Tibial artery (tissue), 4 donors: Measurements from ENCODE around the gene PRAMEF33.
"Not testable (repeated sequence)": the region's sequence is repeated elsewhere in the genome, so short reads cannot be mapped to it uniquely, and the experiment has no call there.

Experiments used
- DNase-seq, 2 donors: peaks; one replicate each; pipeline ENCODE4 v3.0.0-alpha.2; 2019
- H3K27ac ChIP-seq, 2 donors: fragments of 200-600 bp; sonication (generic) in 1 of 2; 1 replicate in 1 of 2; 2 replicates in 1 of 2; pipeline ENCODE4 v1.5.1; 2018 to 2019; ENCODE audit warnings: mild to moderate bottlenecking in 1 of 2
- H3K27me3 ChIP-seq, 2 donors: fragments of 200-600 bp; sonication (generic) in 1 of 2; one replicate each; pipeline versions ENCODE4 v1.5.1 to v1.6.0; 2016 to 2019
- H3K36me3 ChIP-seq, 3 donors: fragments of 200-600 bp; sonication (generic) in 2 of 3; one replicate each; pipeline ENCODE4 v1.5.1; 2016 to 2019; ENCODE audit warnings: mild to moderate bottlenecking in 2 of 3
- H3K4me1 ChIP-seq, 4 donors: fragments of 200-600 bp; sonication (generic) in 2 of 4; 1 replicate in 3 of 4; 2 replicates in 1 of 4; pipeline ENCODE4 v1.5.1; 2016 to 2019
- H3K4me3 ChIP-seq, 2 donors: fragments of 200-600 bp; sonication (generic) in 1 of 2; 1 replicate in 1 of 2; 2 replicates in 1 of 2; pipeline ENCODE4 v1.5.1; 2018 to 2019; ENCODE audit warnings: mild to moderate bottlenecking in 2 of 2
- H3K9me3 ChIP-seq, 3 donors: fragments of 200-600 bp; sonication (generic) in 1 of 3; one replicate each; pipeline ENCODE4 v1.5.1; 2016 to 2019
- intact Hi-C: fragments of 100-400 bp; cut with DNase I; formaldehyde crosslinking; loops from one replicate; pipeline ENCODE4 v1.15.0; 2023; ENCODE audit warnings: low total_unique reads

PRAMEF33 gene

GRCh38 chr1:13303239-13303638 lies at the start of gene PRAMEF33:
TSS of gene PRAMEF33 (plus strand) at chr1:13303539. CDS start at chr1:13305955, 2,416 bp downstream.
- H3K27ac ChIP-seq, result not testable (repeated sequence)

GRCh38 chr1:13253898-13254297 lies 49.4 kb upstream of the PRAMEF33 start, which contains the start of gene PRAMEF5:
TSS of gene PRAMEF5 (plus strand) at chr1:13254198. CDS start at chr1:13259269, 5,071 bp downstream.
- H3K4me3 ChIP-seq, H3K27me3 ChIP-seq, DNase-seq, H3K9me3 ChIP-seq, H3K36me3 ChIP-seq, intact Hi-C loops, H3K4me1 ChIP-seq, H3K27ac ChIP-seq: not testable (repeated sequence)

More at GRCh38 chr1:13303239-13303638, at the start of gene PRAMEF33:
- H3K4me3 ChIP-seq, H3K4me1 ChIP-seq, DNase-seq, H3K9me3 ChIP-seq, H3K27me3 ChIP-seq, H3K36me3 ChIP-seq, intact Hi-C loops: not testable (repeated sequence)

GRCh38 chr1:13265124-13265523 lies 38.2 kb upstream of the PRAMEF33 start:
- H3K4me1 ChIP-seq, H3K4me3 ChIP-seq, DNase-seq, H3K27ac ChIP-seq, intact Hi-C loops, H3K36me3 ChIP-seq, H3K27me3 ChIP-seq, H3K9me3 ChIP-seq: not testable (repeated sequence)

GRCh38 chr1:13277016-13277415 lies 26.3 kb upstream of the PRAMEF33 start:
- H3K36me3 ChIP-seq, H3K9me3 ChIP-seq, intact Hi-C loops, H3K4me3 ChIP-seq, DNase-seq, H3K27ac ChIP-seq, H3K27me3 ChIP-seq, H3K4me1 ChIP-seq: not testable (repeated sequence)

- H3K4me1 ChIP-seq, H3K4me3 ChIP-seq, H3K27ac ChIP-seq, H3K9me3 ChIP-seq, intact Hi-C loops, H3K36me3 ChIP-seq, H3K27me3 ChIP-seq, DNase-seq: not testable (repeated sequence)
These were observed 23.7 kb upstream of the PRAMEF33 start for GRCh38 chr1:13279617-13280016.

GRCh38 chr1:13285037-13285436 lies 18.3 kb upstream of the PRAMEF33 start, which contains the start of gene PRAMEF8:
TSS of gene PRAMEF8 (minus strand) at chr1:13285137. CDS start at chr1:13284091, 1,046 bp downstream.
- H3K27ac ChIP-seq, H3K9me3 ChIP-seq, DNase-seq, intact Hi-C loops, H3K36me3 ChIP-seq, H3K4me3 ChIP-seq, H3K4me1 ChIP-seq, H3K27me3 ChIP-seq: not testable (repeated sequence)

GRCh38 chr1:13289030-13289429 lies 14.3 kb upstream of the PRAMEF33 start:
- not testable (repeated sequence) for DNase-seq, H3K36me3 ChIP-seq, H3K27ac ChIP-seq

GRCh38 chr1:13297216-13297931 lies 6.0 kb upstream of the PRAMEF33 start:
- H3K27me3 ChIP-seq, DNase-seq, H3K4me3 ChIP-seq, H3K27ac ChIP-seq, intact Hi-C loops, H3K36me3 ChIP-seq, H3K9me3 ChIP-seq, H3K4me1 ChIP-seq: not testable (repeated sequence)

More at GRCh38 chr1:13289030-13289429, 14.3 kb upstream of the PRAMEF33 start:
- H3K27me3 ChIP-seq, H3K4me1 ChIP-seq, intact Hi-C loops, H3K9me3 ChIP-seq, H3K4me3 ChIP-seq: not testable (repeated sequence)

GRCh38 chr1:13298699-13299098 lies 4.6 kb upstream of the PRAMEF33 start:
- H3K27me3 ChIP-seq, H3K36me3 ChIP-seq, H3K27ac ChIP-seq, intact Hi-C loops, H3K4me3 ChIP-seq, DNase-seq, H3K9me3 ChIP-seq, H3K4me1 ChIP-seq: not testable (repeated sequence)

- H3K27ac ChIP-seq, intact Hi-C loops, DNase-seq, H3K4me3 ChIP-seq, H3K27me3 ChIP-seq, H3K36me3 ChIP-seq, H3K9me3 ChIP-seq, H3K4me1 ChIP-seq: not testable (repeated sequence)
These were observed 1.1 kb upstream of the PRAMEF33 start for GRCh38 chr1:13302197-13302596.

- H3K27me3 ChIP-seq, H3K4me3 ChIP-seq, H3K9me3 ChIP-seq, DNase-seq, H3K36me3 ChIP-seq, intact Hi-C loops, H3K4me1 ChIP-seq, H3K27ac ChIP-seq: not testable (repeated sequence)
These were observed 11.9 kb downstream of the PRAMEF33 start, which contains the start of gene PRAMEF15 for GRCh38 chr1:13315281-13315680. TSS of gene PRAMEF15 (plus strand) at chr1:13315581. CDS start at chr1:13318408, 2,827 bp downstream.

GRCh38 chr1:13342496-13342895 lies 39.2 kb downstream of the PRAMEF33 start:
- intact Hi-C loops, H3K27ac ChIP-seq, H3K9me3 ChIP-seq, H3K36me3 ChIP-seq, H3K27me3 ChIP-seq, H3K4me3 ChIP-seq, H3K4me1 ChIP-seq, DNase-seq: not testable (repeated sequence)

GRCh38 chr1:13347034-13347433 lies 43.7 kb downstream of the PRAMEF33 start, which contains the start of gene PRAMEF14:
TSS of gene PRAMEF14 (minus strand) at chr1:13347134. CDS start at chr1:13345314, 1,820 bp downstream.
- DNase-seq, H3K9me3 ChIP-seq, H3K27ac ChIP-seq, H3K27me3 ChIP-seq, H3K4me1 ChIP-seq, H3K36me3 ChIP-seq, intact Hi-C loops, H3K4me3 ChIP-seq: not testable (repeated sequence)

- H3K36me3 ChIP-seq, H3K4me1 ChIP-seq, H3K27ac ChIP-seq, H3K4me3 ChIP-seq, H3K27me3 ChIP-seq, DNase-seq, intact Hi-C loops, H3K9me3 ChIP-seq: not testable (repeated sequence)
These were observed 50.1 kb downstream of the PRAMEF33 start for GRCh38 chr1:13353476-13353875.
